Measurements from ENCODE around the gene CCL11.

DNA sequence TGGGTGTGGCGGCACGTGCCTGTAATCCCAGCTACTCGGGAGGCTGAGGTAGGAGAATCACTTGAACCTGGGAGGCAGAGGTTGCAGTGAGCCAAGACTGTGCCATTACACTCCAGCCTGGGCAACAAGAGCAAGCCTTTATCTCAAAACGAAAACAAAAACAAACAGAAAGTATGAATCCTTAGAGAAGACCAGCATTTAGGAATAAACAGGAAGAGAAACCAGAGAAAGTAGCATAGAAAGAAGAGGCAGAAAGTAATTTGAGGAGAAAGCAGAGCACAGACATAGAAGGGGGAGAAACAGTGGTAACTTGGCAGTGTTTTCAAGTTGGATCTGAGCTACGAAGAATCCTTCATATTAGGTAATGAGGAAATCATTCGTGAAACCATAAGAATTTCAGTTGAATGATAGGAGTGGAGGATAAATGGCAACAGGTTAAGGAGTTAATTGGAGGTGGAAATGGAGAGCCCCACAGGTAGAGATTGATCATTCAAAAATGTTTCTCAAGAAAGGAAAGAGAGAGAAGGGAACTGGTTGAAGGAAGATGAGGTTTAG lies 40.1 kb upstream of the CCL11 start:
- TF ChIP-seq CTCF (IDR thresholded peaks at IDR 0.05) (no peak), EP300 (IDR thresholded peaks at IDR 0.05) (no peak), POLR2A (IDR thresholded peaks at IDR 0.05) (no peak), POLR2AphosphoS5 (IDR thresholded peaks at IDR 0.05) (no peak)
